ENCODE measurements around the gene ABCD2.
"Not testable (repeated sequence)": the region's sequence is repeated elsewhere in the genome, so short reads cannot be mapped to it uniquely, and the experiment has no call there.

ABCD2 gene

GRCh38 chr12:39533951-39534350, 85.7 kb downstream of the ABCD2 start:
- Histone ChIP-seq H3K27me3 (ENCODE audit: insufficient read depth, low read length, poor library complexity, severe bottlenecking) (no peaks in the 10 kb centered on the region), H3K4me3 (ENCODE audit: low read length, poor library complexity, severe bottlenecking) (no peak overlapping the region), H3F3A (ENCODE audit: low read depth) (no peaks in the 10 kb centered on the region), H3K9ac (ENCODE audit: low read depth, low read length, poor library complexity, severe bottlenecking) (no peak overlapping the region), H3K9me3 (ENCODE audit: insufficient read depth, low read depth, low read length) (no peaks in the 10 kb centered on the region), H3K36me3 (ENCODE audit: insufficient read depth, low read length) (no peaks in the 10 kb centered on the region), H3K9me2 (replicated peaks; ENCODE audit: low read depth, low read length) (no peaks in the 10 kb centered on the region), H3K4me1 (ENCODE audit: insufficient read depth, low read length, poor library complexity, severe bottlenecking) (no peaks in the 10 kb centered on the region), H3K79me2 (ENCODE audit: insufficient read depth, low read length) (no peaks in the 10 kb centered on the region), H2AFZ (ENCODE audit: low read length) (no peak overlapping the region), H3K4me2 (ENCODE audit: low read depth, low read length, poor library complexity, severe bottlenecking) (no peak overlapping the region), H4K20me1 (ENCODE audit: insufficient read depth, low read length, poor library complexity, severe bottlenecking) (no peaks in the 10 kb centered on the region)
- no peak for TF ChIP-seq EZH2phosphoT487 (IDR thresholded peaks at IDR 0.05; ENCODE audit: borderline replicate concordance)
- TF ChIP-seq, protein P1, sequence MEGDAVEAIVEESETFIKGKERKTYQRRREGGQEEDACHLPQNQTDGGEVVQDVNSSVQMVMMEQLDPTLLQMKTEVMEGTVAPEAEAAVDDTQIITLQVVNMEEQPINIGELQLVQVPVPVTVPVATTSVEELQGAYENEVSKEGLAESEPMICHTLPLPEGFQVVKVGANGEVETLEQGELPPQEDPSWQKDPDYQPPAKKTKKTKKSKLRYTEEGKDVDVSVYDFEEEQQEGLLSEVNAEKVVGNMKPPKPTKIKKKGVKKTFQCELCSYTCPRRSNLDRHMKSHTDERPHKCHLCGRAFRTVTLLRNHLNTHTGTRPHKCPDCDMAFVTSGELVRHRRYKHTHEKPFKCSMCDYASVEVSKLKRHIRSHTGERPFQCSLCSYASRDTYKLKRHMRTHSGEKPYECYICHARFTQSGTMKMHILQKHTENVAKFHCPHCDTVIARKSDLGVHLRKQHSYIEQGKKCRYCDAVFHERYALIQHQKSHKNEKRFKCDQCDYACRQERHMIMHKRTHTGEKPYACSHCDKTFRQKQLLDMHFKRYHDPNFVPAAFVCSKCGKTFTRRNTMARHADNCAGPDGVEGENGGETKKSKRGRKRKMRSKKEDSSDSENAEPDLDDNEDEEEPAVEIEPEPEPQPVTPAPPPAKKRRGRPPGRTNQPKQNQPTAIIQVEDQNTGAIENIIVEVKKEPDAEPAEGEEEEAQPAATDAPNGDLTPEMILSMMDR (conservative IDR thresholded peaks at IDR 0.05; ENCODE audit: low read length) = no peak

DNA sequence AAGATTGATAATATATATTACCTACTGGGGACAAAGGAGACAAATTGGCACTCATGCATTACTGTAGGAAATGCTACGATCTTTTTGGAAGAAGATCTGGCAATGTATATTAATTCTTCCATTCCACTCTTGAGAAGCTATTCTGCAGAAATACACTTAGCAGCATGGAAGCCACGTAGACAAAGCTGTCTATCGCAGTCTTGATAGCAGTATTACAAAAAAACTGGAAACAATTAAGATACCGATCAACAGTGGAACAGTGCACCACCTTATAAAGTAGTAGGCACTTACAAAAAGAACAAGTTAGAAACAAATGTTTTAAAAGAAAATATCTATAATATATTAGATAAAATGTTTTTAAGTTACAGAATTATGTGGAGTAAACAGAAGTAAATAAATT, 87.2 kb downstream of the ABCD2 start:
- Histone ChIP-seq H3F3A (ENCODE audit: low read depth) (no peaks in the 10 kb centered on the region), H3K27me3 (ENCODE audit: insufficient read depth, low read length, poor library complexity, severe bottlenecking) (no peaks in the 10 kb centered on the region), H3K9ac (ENCODE audit: low read depth, low read length, poor library complexity, severe bottlenecking) (no peak overlapping the region), H3K79me2 (ENCODE audit: insufficient read depth, low read length) (no peaks in the 10 kb centered on the region), H3K9me2 (replicated peaks; ENCODE audit: low read depth, low read length) (no peaks in the 10 kb centered on the region), H3K4me1 (ENCODE audit: insufficient read depth, low read length, poor library complexity, severe bottlenecking) (no peaks in the 10 kb centered on the region), H3K9me3 (ENCODE audit: insufficient read depth, low read depth, low read length) (no peaks in the 10 kb centered on the region), H2AFZ (ENCODE audit: low read length) (no peak overlapping the region), H3K4me2 (ENCODE audit: low read depth, low read length, poor library complexity, severe bottlenecking) (no peak overlapping the region), H3K36me3 (ENCODE audit: insufficient read depth, low read length) (no peaks in the 10 kb centered on the region), H4K20me1 (ENCODE audit: insufficient read depth, low read length, poor library complexity, severe bottlenecking) (no peaks in the 10 kb centered on the region), H3K4me3 (ENCODE audit: low read length, poor library complexity, severe bottlenecking) (no peak overlapping the region)
- no peak for TF ChIP-seq EZH2phosphoT487 (IDR thresholded peaks at IDR 0.05; ENCODE audit: borderline replicate concordance)
- TF ChIP-seq, protein P1 (conservative IDR thresholded peaks at IDR 0.05; ENCODE audit: low read length) = no peak

DNA sequence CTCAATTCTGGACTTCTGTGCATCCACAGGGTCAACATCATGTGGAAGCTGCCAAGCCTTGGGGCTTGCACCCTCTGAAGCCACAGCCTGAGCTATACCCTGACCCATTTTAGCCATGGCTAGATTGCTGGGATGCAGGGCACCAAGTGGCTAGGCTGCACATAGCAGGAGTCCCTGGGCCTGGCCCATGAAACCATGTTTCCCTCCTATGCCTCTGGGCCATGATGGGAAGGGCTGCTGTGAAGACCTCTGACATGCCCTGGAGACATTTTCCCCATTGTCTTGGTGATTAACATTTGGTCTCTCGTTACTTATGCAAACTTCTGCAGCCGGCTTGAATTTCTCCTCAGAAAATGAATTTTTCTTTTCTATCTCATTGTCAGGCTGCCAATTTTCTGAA, 92.6 kb downstream of the ABCD2 start:
- Histone ChIP-seq H3K27me3 (ENCODE audit: insufficient read depth, low read length, poor library complexity, severe bottlenecking) (no peaks in the 10 kb centered on the region), H3K4me1 (ENCODE audit: insufficient read depth, low read length, poor library complexity, severe bottlenecking) (no peaks in the 10 kb centered on the region), H3K79me2 (ENCODE audit: insufficient read depth, low read length) (no peaks in the 10 kb centered on the region), H3K36me3 (ENCODE audit: insufficient read depth, low read length) (no peaks in the 10 kb centered on the region), H3K4me3 (ENCODE audit: low read length, poor library complexity, severe bottlenecking) (no peak overlapping the region), H3K4me2 (ENCODE audit: low read depth, low read length, poor library complexity, severe bottlenecking) (no peak overlapping the region), H2AFZ (ENCODE audit: low read length) (no peak overlapping the region), H3K9ac (ENCODE audit: low read depth, low read length, poor library complexity, severe bottlenecking) (no peak overlapping the region), H3F3A (ENCODE audit: low read depth) (no peaks in the 10 kb centered on the region), H3K9me3 (ENCODE audit: insufficient read depth, low read depth, low read length) (no peaks in the 10 kb centered on the region; the same call in 1 of the 2 replicates), H4K20me1 (ENCODE audit: insufficient read depth, low read length, poor library complexity, severe bottlenecking) (no peaks in the 10 kb centered on the region), H3K9me2 (replicated peaks; ENCODE audit: low read depth, low read length) (no peaks in the 10 kb centered on the region)
- TF ChIP-seq, protein P1 (conservative IDR thresholded peaks at IDR 0.05; ENCODE audit: low read length) = no peak
- no peak for TF ChIP-seq EZH2phosphoT487 (IDR thresholded peaks at IDR 0.05; ENCODE audit: borderline replicate concordance)

GRCh38 chr12:39522167-39522566, 97.4 kb downstream of the ABCD2 start:
- not testable (repeated sequence) for H4K20me1 ChIP-seq (ENCODE audit: insufficient read depth, low read length, poor library complexity, severe bottlenecking); H2AFZ ChIP-seq (ENCODE audit: low read length); H3K4me3 ChIP-seq (ENCODE audit: low read length, poor library complexity, severe bottlenecking); H3K9me2 ChIP-seq (replicated peaks; ENCODE audit: low read depth, low read length); H3K36me3 ChIP-seq (ENCODE audit: insufficient read depth, low read length); H3K9ac ChIP-seq (ENCODE audit: low read depth, low read length, poor library complexity, severe bottlenecking); H3K4me2 ChIP-seq (ENCODE audit: low read depth, low read length, poor library complexity, severe bottlenecking); H3K9me3 ChIP-seq (ENCODE audit: insufficient read depth, low read depth, low read length); H3K27me3 ChIP-seq (ENCODE audit: insufficient read depth, low read length, poor library complexity, severe bottlenecking); H3F3A ChIP-seq (ENCODE audit: low read depth); H3K79me2 ChIP-seq (ENCODE audit: insufficient read depth, low read length); H3K4me1 ChIP-seq (ENCODE audit: insufficient read depth, low read length, poor library complexity, severe bottlenecking)

Data from Loucy (cell line).